ENCODE measurements around the gene MAP2K5.

The MAP2K5 gene

DNA sequence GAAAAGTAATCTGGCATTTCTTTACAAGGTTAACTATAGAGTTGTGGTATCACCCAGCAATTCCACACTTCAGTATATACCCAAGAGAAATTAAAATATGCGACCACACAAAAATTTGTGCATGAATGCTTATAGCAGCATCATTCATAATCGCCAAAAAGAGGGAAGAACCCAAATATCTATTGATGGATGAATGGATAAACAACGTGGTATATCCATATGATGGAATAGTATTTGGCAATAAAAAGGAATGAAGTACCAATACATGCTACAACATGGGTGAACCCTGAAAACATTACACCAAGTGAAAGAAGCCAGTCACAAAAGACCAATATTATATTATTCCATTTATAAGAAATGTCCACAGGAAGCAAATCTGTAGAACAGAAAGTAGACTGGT, 274.2 kb downstream of the MAP2K5 start:
- TF ChIP-seq, protein P1, sequence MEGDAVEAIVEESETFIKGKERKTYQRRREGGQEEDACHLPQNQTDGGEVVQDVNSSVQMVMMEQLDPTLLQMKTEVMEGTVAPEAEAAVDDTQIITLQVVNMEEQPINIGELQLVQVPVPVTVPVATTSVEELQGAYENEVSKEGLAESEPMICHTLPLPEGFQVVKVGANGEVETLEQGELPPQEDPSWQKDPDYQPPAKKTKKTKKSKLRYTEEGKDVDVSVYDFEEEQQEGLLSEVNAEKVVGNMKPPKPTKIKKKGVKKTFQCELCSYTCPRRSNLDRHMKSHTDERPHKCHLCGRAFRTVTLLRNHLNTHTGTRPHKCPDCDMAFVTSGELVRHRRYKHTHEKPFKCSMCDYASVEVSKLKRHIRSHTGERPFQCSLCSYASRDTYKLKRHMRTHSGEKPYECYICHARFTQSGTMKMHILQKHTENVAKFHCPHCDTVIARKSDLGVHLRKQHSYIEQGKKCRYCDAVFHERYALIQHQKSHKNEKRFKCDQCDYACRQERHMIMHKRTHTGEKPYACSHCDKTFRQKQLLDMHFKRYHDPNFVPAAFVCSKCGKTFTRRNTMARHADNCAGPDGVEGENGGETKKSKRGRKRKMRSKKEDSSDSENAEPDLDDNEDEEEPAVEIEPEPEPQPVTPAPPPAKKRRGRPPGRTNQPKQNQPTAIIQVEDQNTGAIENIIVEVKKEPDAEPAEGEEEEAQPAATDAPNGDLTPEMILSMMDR (conservative IDR thresholded peaks at IDR 0.05) = no peak
- no peak for TF ChIP-seq ZFX (IDR thresholded peaks at IDR 0.05)
- H3K27ac ChIP-seq = no peak overlapping the region

DNA sequence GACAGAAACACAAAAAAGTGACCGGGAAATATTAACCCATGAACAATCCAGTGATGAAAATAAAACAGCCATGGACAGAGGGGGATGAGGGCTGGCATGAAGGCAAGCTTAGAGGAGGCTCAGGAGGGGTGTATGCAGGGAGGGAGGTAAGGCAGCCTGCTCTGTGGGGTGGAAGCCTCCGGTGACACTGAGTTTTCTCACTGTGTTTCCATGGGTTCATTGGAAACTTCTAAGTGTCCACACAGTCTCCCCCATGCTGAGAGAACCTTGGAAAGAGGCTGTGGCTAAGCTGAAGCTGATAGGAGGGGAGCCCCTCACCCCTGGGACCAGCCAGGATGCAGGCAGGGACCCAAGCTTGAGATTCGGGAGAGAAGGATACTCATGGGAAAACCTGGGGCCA, 276.0 kb downstream of the MAP2K5 start:
- no peak overlapping the region for H3K27ac ChIP-seq
- TF ChIP-seq ZFX (IDR thresholded peaks at IDR 0.05) = no peak
- TF ChIP-seq, protein P1 (conservative IDR thresholded peaks at IDR 0.05) = no peak

- TF ChIP-seq, protein P1 (conservative IDR thresholded peaks at IDR 0.05) = no peak
- no peak for TF ChIP-seq ZFX (IDR thresholded peaks at IDR 0.05)
- no peak overlapping the region for H3K27ac ChIP-seq
These were observed 277.1 kb downstream of the MAP2K5 start for GRCh38 chr15:67819636-67820035.

DNA sequence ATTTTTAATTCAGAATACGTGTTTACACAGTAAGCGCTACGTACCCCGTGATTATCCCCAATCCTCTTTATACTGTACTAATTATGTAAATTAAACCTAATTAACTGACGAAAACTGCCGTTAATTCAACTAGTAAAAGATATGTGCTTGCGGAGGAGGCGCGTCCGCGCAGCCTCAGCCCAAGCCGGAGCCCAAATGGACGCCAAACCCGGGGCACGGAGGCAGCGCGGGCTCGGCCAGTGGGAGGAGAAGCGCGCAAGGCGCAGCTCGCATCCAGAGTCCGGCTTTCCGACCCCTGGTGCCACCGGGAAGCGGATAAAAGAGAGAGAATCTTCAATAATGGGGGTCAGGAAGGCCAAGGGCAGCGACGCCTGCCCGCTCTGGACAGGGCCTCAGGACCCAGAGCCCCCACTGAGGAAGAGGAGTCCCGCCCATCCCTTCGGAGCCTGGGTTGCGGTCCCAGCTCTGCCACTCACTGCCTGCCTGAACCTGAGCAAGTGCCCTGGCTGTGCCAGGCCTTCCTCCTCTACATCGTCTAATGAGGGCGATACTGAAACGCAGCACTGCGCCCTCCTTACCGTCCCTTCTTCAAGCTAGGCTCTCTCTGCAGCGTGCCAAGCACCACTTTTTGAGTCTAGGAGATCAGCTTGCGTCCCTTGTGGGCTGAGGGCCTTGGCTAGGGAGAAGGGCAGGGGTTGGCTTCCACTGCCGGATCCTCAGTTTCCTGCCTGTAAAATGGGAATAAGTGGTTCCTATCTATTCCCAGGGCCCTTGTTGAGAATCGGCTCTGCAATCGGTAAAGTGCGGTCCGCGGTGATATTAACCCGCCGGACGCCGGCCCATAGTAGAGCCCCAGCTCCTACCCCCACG, 277.9 kb downstream of the MAP2K5 start:
- TF ChIP-seq ZFX (IDR thresholded peaks at IDR 0.05) = no peak
- TF ChIP-seq, protein P1 (conservative IDR thresholded peaks at IDR 0.05) = no peak
- H3K27ac ChIP-seq = no peak overlapping the region

GRCh38 chr15:67820992-67821783, 278.7 kb downstream of the MAP2K5 start:
- no peak overlapping the region for H3K27ac ChIP-seq
- TF ChIP-seq ZFX (IDR thresholded peaks at IDR 0.05) = no peak
- TF ChIP-seq, protein P1 (conservative IDR thresholded peaks at IDR 0.05) = no peak

DNA sequence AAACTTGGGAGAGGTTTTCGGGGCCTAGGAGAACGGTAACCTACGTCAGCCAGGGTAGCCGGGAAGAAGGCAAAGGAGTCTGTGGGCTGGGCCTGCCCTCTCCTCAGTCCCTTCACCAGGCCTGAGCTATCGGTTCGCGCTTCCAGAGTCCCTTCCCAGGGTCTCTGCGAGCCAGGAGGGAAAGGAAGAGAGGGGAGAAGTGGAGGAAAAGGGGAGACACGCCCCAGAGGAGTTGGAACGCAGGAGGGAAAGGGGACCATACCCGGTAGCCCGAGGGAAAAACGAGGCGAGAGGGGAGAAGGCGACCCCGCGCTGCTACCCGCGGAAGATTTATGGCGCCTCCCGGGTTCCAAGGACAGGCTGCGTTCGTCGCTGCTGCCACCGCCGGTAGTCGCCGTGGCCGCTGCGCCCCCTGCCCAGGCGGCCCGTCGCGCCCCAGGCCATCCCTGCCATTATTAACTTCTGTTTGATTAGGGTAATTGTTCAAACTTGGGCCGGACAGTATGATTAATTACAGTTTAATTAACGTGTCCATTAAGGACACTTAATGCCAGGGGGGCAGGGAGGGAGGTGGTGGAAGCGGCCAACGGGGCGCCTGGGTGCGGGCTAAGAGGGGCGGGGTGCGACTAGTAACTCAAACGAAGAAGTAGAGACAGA, 279.4 kb downstream of the MAP2K5 start:
- no peak for TF ChIP-seq ZFX (IDR thresholded peaks at IDR 0.05)
- TF ChIP-seq, protein P1 (conservative IDR thresholded peaks at IDR 0.05) = no peak
- no peak overlapping the region for H3K27ac ChIP-seq
